ENCODE measurements around the gene PCTP.

The PCTP gene

GRCh38 chr17:55726440-55726839 lies 24.4 kb upstream of the PCTP start:
- peaks cover 27% of the 10 kb centered on the region for H3K4me1 ChIP-seq (ENCODE audit: insufficient read depth, poor library complexity, severe bottlenecking)
- peak overlapping the region; percentile 42 for H3K27ac ChIP-seq (ENCODE audit: poor library complexity, severe bottlenecking)
- H3K36me3 ChIP-seq (ENCODE audit: low read depth): no peaks in the 10 kb centered on the region
- H3K27me3 ChIP-seq (ENCODE audit: insufficient read depth, poor library complexity, severe bottlenecking): no peaks in the 10 kb centered on the region
- TF ChIP-seq CTCF (IDR thresholded peaks at IDR 0.05; ENCODE audit: poor library complexity, severe bottlenecking): no peak
- DNase-seq (ENCODE audit: low spot score) (peak; percentile 78), ATAC-seq (ENCODE audit: low read depth) (peak; percentile 67; the same call in 2 of the 3 replicates)
- no peaks in the 10 kb centered on the region for H3K9me3 ChIP-seq (ENCODE audit: severe bottlenecking)
- no peak overlapping the region for H3K4me3 ChIP-seq (ENCODE audit: severe bottlenecking)

GRCh38 chr17:55727275-55727674 lies 23.6 kb upstream of the PCTP start:
- peaks cover 27% of the 10 kb centered on the region for H3K4me1 ChIP-seq (ENCODE audit: insufficient read depth, poor library complexity, severe bottlenecking)
- DNase-seq (ENCODE audit: low spot score): no peak
- H3K27ac ChIP-seq (ENCODE audit: poor library complexity, severe bottlenecking): peak overlapping the region; percentile 42
- H3K4me3 ChIP-seq (ENCODE audit: severe bottlenecking): no peak overlapping the region
- H3K9me3 ChIP-seq (ENCODE audit: severe bottlenecking): no peaks in the 10 kb centered on the region
- no peaks in the 10 kb centered on the region for H3K36me3 ChIP-seq (ENCODE audit: low read depth)
- TF ChIP-seq CTCF (IDR thresholded peaks at IDR 0.05; ENCODE audit: poor library complexity, severe bottlenecking): no peak
- no peaks in the 10 kb centered on the region for H3K27me3 ChIP-seq (ENCODE audit: insufficient read depth, poor library complexity, severe bottlenecking)
- ATAC-seq (ENCODE audit: low read depth): no peak

- Histone ChIP-seq H3K4me3 (ENCODE audit: severe bottlenecking) (no peak overlapping the region), H3K36me3 (ENCODE audit: low read depth) (no peaks in the 10 kb centered on the region), H3K27me3 (ENCODE audit: insufficient read depth, poor library complexity, severe bottlenecking) (no peaks in the 10 kb centered on the region), H3K27ac (ENCODE audit: poor library complexity, severe bottlenecking) (peak overlapping the region; percentile 42), H3K4me1 (ENCODE audit: insufficient read depth, poor library complexity, severe bottlenecking) (peaks cover 27% of the 10 kb centered on the region), H3K9me3 (ENCODE audit: severe bottlenecking) (no peaks in the 10 kb centered on the region)
- no peak for DNase-seq (ENCODE audit: low spot score)
- TF ChIP-seq CTCF (IDR thresholded peaks at IDR 0.05; ENCODE audit: poor library complexity, severe bottlenecking): no peak
- peak; percentile 75 for ATAC-seq (ENCODE audit: low read depth)
Observed at GRCh38 chr17:55727920-55728319, 22.9 kb upstream of the PCTP start.

- DNase-seq (ENCODE audit: low spot score): no peak
- Histone ChIP-seq H3K4me1 (ENCODE audit: insufficient read depth, poor library complexity, severe bottlenecking) (peaks cover 27% of the 10 kb centered on the region), H3K36me3 (ENCODE audit: low read depth) (no peaks in the 10 kb centered on the region), H3K27me3 (ENCODE audit: insufficient read depth, poor library complexity, severe bottlenecking) (no peaks in the 10 kb centered on the region), H3K4me3 (ENCODE audit: severe bottlenecking) (no peak overlapping the region), H3K9me3 (ENCODE audit: severe bottlenecking) (no peaks in the 10 kb centered on the region), H3K27ac (ENCODE audit: poor library complexity, severe bottlenecking) (peak overlapping the region; percentile 42)
- no peak for TF ChIP-seq CTCF (IDR thresholded peaks at IDR 0.05; ENCODE audit: poor library complexity, severe bottlenecking)
- 0 out of 3 replicates have a peak, but pooled peaks have one; percentile 19 for ATAC-seq (ENCODE audit: low read depth)
Observed at GRCh38 chr17:55728361-55728760, 22.5 kb upstream of the PCTP start.

GRCh38 chr17:55728833-55729232 lies 22.0 kb upstream of the PCTP start:
- Histone ChIP-seq H3K4me3 (ENCODE audit: severe bottlenecking) (no peak overlapping the region), H3K9me3 (ENCODE audit: severe bottlenecking) (no peaks in the 10 kb centered on the region), H3K27me3 (ENCODE audit: insufficient read depth, poor library complexity, severe bottlenecking) (no peaks in the 10 kb centered on the region), H3K36me3 (ENCODE audit: low read depth) (no peaks in the 10 kb centered on the region), H3K27ac (ENCODE audit: poor library complexity, severe bottlenecking) (no peak overlapping the region), H3K4me1 (ENCODE audit: insufficient read depth, poor library complexity, severe bottlenecking) (peaks cover 29% of the 10 kb centered on the region)
- ATAC-seq (ENCODE audit: low read depth) (no peak), DNase-seq (ENCODE audit: low spot score) (no peak)
- TF ChIP-seq CTCF (IDR thresholded peaks at IDR 0.05; ENCODE audit: poor library complexity, severe bottlenecking): no peak

Measured in RWPE2 (cell line).